ENCODE results near the gene LIF. TPM values are rescaled to one million over a fixed set of nuclear protein-coding genes. Genes with fewer than 3 reads are reported as not detected.
A peak's percentile ranks its signal among the peaks of the same experiment; 100 is the strongest.

Gene LIF
- polyA plus RNA-seq, 4 donors: 3.0 to 27.9 (median 6.0) TPM

GRCh38 chr22:30286813-30287647 is 40.5 kb upstream of the LIF start:
- Histone ChIP-seq H3K4me3 (ENCODE audit: low read depth in 1 of 3, low read length in 3 of 3) (no peak overlapping the region), H3K36me3 (ENCODE audit: control insufficient read depth in 3 of 3, insufficient read depth in 2 of 3, low read depth in 1 of 3, low read length in 3 of 3) (peaks cover 0 to 49% (median 0%) of the 10 kb centered on the region in 3 donors), H3K27ac (ENCODE audit: low read depth in 1 of 3, low read length in 2 of 3) (no peak overlapping the region), H3K9me3 (ENCODE audit: control insufficient read depth in 2 of 2, insufficient read depth in 1 of 2, low read depth in 1 of 2, low read length in 1 of 2) (no peaks in the 10 kb centered on the region), H3K4me1 (ENCODE audit: control insufficient read depth in 3 of 3, insufficient read depth in 2 of 3, low read depth in 1 of 3, low read length in 2 of 3) (peaks cover 0 to 57% (median 3%) of the 10 kb centered on the region in 3 donors), H3K27me3 (ENCODE audit: control insufficient read depth in 3 of 3, insufficient read depth in 3 of 3, low read length in 3 of 3) (no peaks in the 10 kb centered on the region)
- FAIRE-seq (no peak), DNase-seq (peak; percentile 69 to 84)
- WGBS, 3 donors: 18 to 51% (median 32%) methylated on average over 28 to 31 of the region's 31 CpGs

GRCh38 chr22:30286331-30286730 is 39.8 kb upstream of the LIF start:
- peaks cover 0 to 57% (median 3%) of the 10 kb centered on the region in 3 donors for H3K4me1 ChIP-seq (ENCODE audit: control insufficient read depth in 3 of 3, insufficient read depth in 2 of 3, low read depth in 1 of 3, low read length in 2 of 3)
- no peaks in the 10 kb centered on the region for H3K27me3 ChIP-seq (ENCODE audit: control insufficient read depth in 3 of 3, insufficient read depth in 3 of 3, low read length in 3 of 3)
- H3K4me3 ChIP-seq (ENCODE audit: low read depth in 1 of 3, low read length in 3 of 3): no peak overlapping the region
- FAIRE-seq (no peak), DNase-seq (no peak)
- no peaks in the 10 kb centered on the region for H3K9me3 ChIP-seq (ENCODE audit: control insufficient read depth in 2 of 2, insufficient read depth in 1 of 2, low read depth in 1 of 2, low read length in 1 of 2)
- no peak overlapping the region for H3K27ac ChIP-seq (ENCODE audit: low read depth in 1 of 3, low read length in 2 of 3)
- WGBS, 3 donors: 75 to 88% (median 78%) methylated on average over 5 of the region's 5 CpGs
- peaks cover 0 to 42% (median 0%) of the 10 kb centered on the region in 3 donors for H3K36me3 ChIP-seq (ENCODE audit: control insufficient read depth in 3 of 3, insufficient read depth in 2 of 3, low read depth in 1 of 3, low read length in 3 of 3)

- DNase-seq (no peak), FAIRE-seq (no peak)
- WGBS, 3 donors: 83 to 89% (median 85%) methylated on average over 8 of the region's 8 CpGs
- H3K9me3 ChIP-seq (ENCODE audit: control insufficient read depth in 2 of 2, insufficient read depth in 1 of 2, low read depth in 1 of 2, low read length in 1 of 2): no peaks in the 10 kb centered on the region
- peaks cover 0 to 37% (median 0%) of the 10 kb centered on the region in 3 donors for H3K36me3 ChIP-seq (ENCODE audit: control insufficient read depth in 3 of 3, insufficient read depth in 2 of 3, low read depth in 1 of 3, low read length in 3 of 3)
- H3K4me3 ChIP-seq (ENCODE audit: low read depth in 1 of 3, low read length in 3 of 3): no peak overlapping the region
- H3K27ac ChIP-seq (ENCODE audit: low read depth in 1 of 3, low read length in 2 of 3): no peak overlapping the region
- peaks cover 0 to 56% (median 3%) of the 10 kb centered on the region in 3 donors for H3K4me1 ChIP-seq (ENCODE audit: control insufficient read depth in 3 of 3, insufficient read depth in 2 of 3, low read depth in 1 of 3, low read length in 2 of 3)
- no peaks in the 10 kb centered on the region for H3K27me3 ChIP-seq (ENCODE audit: control insufficient read depth in 3 of 3, insufficient read depth in 3 of 3, low read length in 3 of 3)
Observed at GRCh38 chr22:30285846-30286200, 39.3 kb upstream of the LIF start.

GRCh38 chr22:30285176-30285845 is 38.8 kb upstream of the LIF start:
- H3K27me3 ChIP-seq (ENCODE audit: control insufficient read depth in 3 of 3, insufficient read depth in 3 of 3, low read length in 3 of 3): no peaks in the 10 kb centered on the region
- 88 to 93% (median 90%) methylated on average over 21 to 27 of the region's 27 CpGs for whole genome bisulfite sequencing, 3 donors
- peaks cover 0 to 51% (median 3%) of the 10 kb centered on the region in 3 donors for H3K4me1 ChIP-seq (ENCODE audit: control insufficient read depth in 3 of 3, insufficient read depth in 2 of 3, low read depth in 1 of 3, low read length in 2 of 3)
- H3K36me3 ChIP-seq (ENCODE audit: control insufficient read depth in 3 of 3, insufficient read depth in 2 of 3, low read depth in 1 of 3, low read length in 3 of 3): peaks cover 0 to 33% (median 0%) of the 10 kb centered on the region in 3 donors
- no peak overlapping the region for H3K4me3 ChIP-seq (ENCODE audit: low read depth in 1 of 3, low read length in 3 of 3)
- no peaks in the 10 kb centered on the region for H3K9me3 ChIP-seq (ENCODE audit: control insufficient read depth in 2 of 2, insufficient read depth in 1 of 2, low read depth in 1 of 2, low read length in 1 of 2)
- DNase-seq (no peak), FAIRE-seq (no peak)
- no peak overlapping the region for H3K27ac ChIP-seq (ENCODE audit: low read depth in 1 of 3, low read length in 2 of 3)

- DNase-seq (no peak), FAIRE-seq (no peak)
Observed at GRCh38 chr22:30284666-30285065, 38.1 kb upstream of the LIF start.

GRCh38 chr22:30284172-30284571 is 37.6 kb upstream of the LIF start:
- WGBS, 3 donors: 70 to 83% (median 76%) methylated on average over 9 of the region's 9 CpGs
- Histone ChIP-seq H3K27ac (ENCODE audit: low read depth in 1 of 3, low read length in 2 of 3) (no peak overlapping the region), H3K4me1 (ENCODE audit: control insufficient read depth in 3 of 3, insufficient read depth in 2 of 3, low read depth in 1 of 3, low read length in 2 of 3) (peaks cover 0 to 47% (median 3%) of the 10 kb centered on the region in 3 donors), H3K27me3 (ENCODE audit: control insufficient read depth in 3 of 3, insufficient read depth in 3 of 3, low read length in 3 of 3) (no peaks in the 10 kb centered on the region), H3K4me3 (ENCODE audit: low read depth in 1 of 3, low read length in 3 of 3) (no peak overlapping the region), H3K9me3 (ENCODE audit: control insufficient read depth in 2 of 2, insufficient read depth in 1 of 2, low read depth in 1 of 2, low read length in 1 of 2) (no peaks in the 10 kb centered on the region), H3K36me3 (ENCODE audit: control insufficient read depth in 3 of 3, insufficient read depth in 2 of 3, low read depth in 1 of 3, low read length in 3 of 3) (peaks cover 0 to 33% (median 0%) of the 10 kb centered on the region in 3 donors)
- no peak for FAIRE-seq
- peak in 1 of 2 donors; percentile 63 for DNase-seq

More at GRCh38 chr22:30284666-30285065, 38.1 kb upstream of the LIF start:
- Histone ChIP-seq H3K27me3 (ENCODE audit: control insufficient read depth in 3 of 3, insufficient read depth in 3 of 3, low read length in 3 of 3) (no peaks in the 10 kb centered on the region), H3K4me1 (ENCODE audit: control insufficient read depth in 3 of 3, insufficient read depth in 2 of 3, low read depth in 1 of 3, low read length in 2 of 3) (peaks cover 0 to 45% (median 3%) of the 10 kb centered on the region in 3 donors), H3K4me3 (ENCODE audit: low read depth in 1 of 3, low read length in 3 of 3) (no peak overlapping the region), H3K27ac (ENCODE audit: low read depth in 1 of 3, low read length in 2 of 3) (no peak overlapping the region), H3K9me3 (ENCODE audit: control insufficient read depth in 2 of 2, insufficient read depth in 1 of 2, low read depth in 1 of 2, low read length in 1 of 2) (no peaks in the 10 kb centered on the region), H3K36me3 (ENCODE audit: control insufficient read depth in 3 of 3, insufficient read depth in 2 of 3, low read depth in 1 of 3, low read length in 3 of 3) (peaks cover 0 to 33% (median 0%) of the 10 kb centered on the region in 3 donors)
- WGBS, 3 donors: 88 to 94% (median 89%) methylated on average over 4 of the region's 4 CpGs

GRCh38 chr22:30283342-30283741 is 36.8 kb upstream of the LIF start:
- Histone ChIP-seq H3K4me1 (ENCODE audit: control insufficient read depth in 3 of 3, insufficient read depth in 2 of 3, low read depth in 1 of 3, low read length in 2 of 3) (peaks cover 0 to 49% (median 3%) of the 10 kb centered on the region in 3 donors), H3K27me3 (ENCODE audit: control insufficient read depth in 3 of 3, insufficient read depth in 3 of 3, low read length in 3 of 3) (no peaks in the 10 kb centered on the region), H3K4me3 (ENCODE audit: low read depth in 1 of 3, low read length in 3 of 3) (no peak overlapping the region), H3K36me3 (ENCODE audit: control insufficient read depth in 3 of 3, insufficient read depth in 2 of 3, low read depth in 1 of 3, low read length in 3 of 3) (peaks cover 0 to 33% (median 0%) of the 10 kb centered on the region in 3 donors), H3K27ac (ENCODE audit: low read depth in 1 of 3, low read length in 2 of 3) (no peak overlapping the region), H3K9me3 (ENCODE audit: control insufficient read depth in 2 of 2, insufficient read depth in 1 of 2, low read depth in 1 of 2, low read length in 1 of 2) (no peaks in the 10 kb centered on the region)
- no peak for FAIRE-seq
- WGBS, 3 donors: 87% methylated on average over 4 of the region's 4 CpGs
- no peak for DNase-seq

GRCh38 chr22:30282616-30283046 is 36.1 kb upstream of the LIF start:
- Histone ChIP-seq H3K27me3 (ENCODE audit: control insufficient read depth in 3 of 3, insufficient read depth in 3 of 3, low read length in 3 of 3) (no peaks in the 10 kb centered on the region), H3K4me1 (ENCODE audit: control insufficient read depth in 3 of 3, insufficient read depth in 2 of 3, low read depth in 1 of 3, low read length in 2 of 3) (peaks cover 0 to 50% (median 1%) of the 10 kb centered on the region in 3 donors), H3K9me3 (ENCODE audit: control insufficient read depth in 2 of 2, insufficient read depth in 1 of 2, low read depth in 1 of 2, low read length in 1 of 2) (no peaks in the 10 kb centered on the region), H3K4me3 (ENCODE audit: low read depth in 1 of 3, low read length in 3 of 3) (no peak overlapping the region), H3K36me3 (ENCODE audit: control insufficient read depth in 3 of 3, insufficient read depth in 2 of 3, low read depth in 1 of 3, low read length in 3 of 3) (peaks cover 0 to 33% (median 0%) of the 10 kb centered on the region in 3 donors), H3K27ac (ENCODE audit: low read depth in 1 of 3, low read length in 2 of 3) (no peak overlapping the region)
- WGBS, 3 donors: 68 to 82% (median 69%) methylated on average over 7 of the region's 7 CpGs
- DNase-seq: no peak
- no peak for FAIRE-seq

Data from small intestine (tissue), 7 donors.